Inflammatory macrophage (primary cell): ENCODE measurements around the gene SMIM1.
A peak's percentile ranks its signal among the peaks of the same experiment; 100 is the strongest.

Experiments used
- DNase-seq, 2 donors: peaks; one replicate each; pipeline ENCODE4 v3.0.0-alpha.2; 2020 to 2022

The SMIM1 gene

GRCh38 chr1:3777647-3778589 is 5.4 kb downstream of the SMIM1 start:
- DNase-seq: no peak

GRCh38 chr1:3778590-3779264 is 6.2 kb downstream of the SMIM1 start:
- DNase-seq: peak; percentile 34 to 74

GRCh38 chr1:3779265-3779911 is 6.8 kb downstream of the SMIM1 start:
- no peak for DNase-seq

GRCh38 chr1:3779912-3780416 is 7.4 kb downstream of the SMIM1 start:
- no peak for DNase-seq

GRCh38 chr1:3780901-3781300 is 8.4 kb downstream of the SMIM1 start:
- no peak for DNase-seq

- DNase-seq: no peak
Measured at GRCh38 chr1:3783651-3784474, 11.3 kb downstream of the SMIM1 start.

- DNase-seq: no peak
Measured at GRCh38 chr1:3785045-3785444, 12.5 kb downstream of the SMIM1 start.

GRCh38 chr1:3785456-3786157 is 13.1 kb downstream of the SMIM1 start:
- no peak for DNase-seq

GRCh38 chr1:3786468-3787348 is 14.2 kb downstream of the SMIM1 start:
- DNase-seq: no peak

GRCh38 chr1:3787349-3787715 is 14.8 kb downstream of the SMIM1 start:
- no peak for DNase-seq

- DNase-seq: no peak
Measured at GRCh38 chr1:3787745-3788605, 15.4 kb downstream of the SMIM1 start.

- no peak for DNase-seq
Measured at GRCh38 chr1:3788756-3789420, 16.3 kb downstream of the SMIM1 start.

- no peak for DNase-seq
Measured at GRCh38 chr1:3789421-3790300, 17.1 kb downstream of the SMIM1 start.

GRCh38 chr1:3790500-3790923 is 18.0 kb downstream of the SMIM1 start:
- DNase-seq: no peak

GRCh38 chr1:3790952-3791351 is 18.4 kb downstream of the SMIM1 start:
- no peak for DNase-seq

- DNase-seq: no peak
Measured at GRCh38 chr1:3795453-3796214, 23.1 kb downstream of the SMIM1 start.
